K562 (cell line): ENCODE measurements around the gene KIR3DL2. TPM values are rescaled to one million over a fixed set of nuclear protein-coding genes. Genes with fewer than 3 reads are reported as not detected.

ENCODE experiments used
- CBX5 ChIP-seq: IDR thresholded peaks from 2 replicates; pipeline ENCODE4 v1.6.1; 2014; ENCODE audit warnings: low read depth, borderline replicate concordance
- ETV5 ChIP-seq: sonication (generic); formaldehyde crosslinking; IDR thresholded peaks from 2 replicates; pipeline ENCODE4 v1.4.0; 2020; ENCODE audit warnings: low read depth, mild to moderate bottlenecking, missing genetic modification reagents
- FOXK2 ChIP-seq, 2 experiments: fragments of 450-650 bp; IDR thresholded peaks in 1 of 2; conservative IDR thresholded peaks in 1 of 2; 2 replicates each; pipeline ENCODE4 v1.6.1; 2016; ENCODE audit warnings: low read depth in 2 of 2, mild to moderate bottlenecking in 1 of 2
- FOXM1 ChIP-seq, 2 experiments: fragments of 450-650 bp in 1 of 2; sonication (generic) in 1 of 2; formaldehyde crosslinking in 1 of 2; IDR thresholded peaks; 2 replicates each; pipeline versions ENCODE4 v1.6.1 to v1.9.0; 2017 to 2022; ENCODE audit warnings: low read depth in 2 of 2, mild to moderate bottlenecking in 2 of 2, missing genetic modification reagents in 1 of 2, moderate library complexity in 1 of 2
- POLR2B ChIP-seq: fragments of 450-650 bp; IDR thresholded peaks from 2 replicates; pipeline ENCODE4 v1.6.1; 2018; ENCODE audit warnings: low read depth; ENCODE audit not compliant: partially characterized antibody
- SRF ChIP-seq, 2 experiments: fragments of 250-450, 450-650 bp in 1 of 2; sonication (Bioruptor Pico) in 1 of 2; sonication (generic) in 1 of 2; formaldehyde crosslinking; IDR thresholded peaks; 2 replicates each; pipeline versions ENCODE4 v1.5.0 to v1.5.1; 2020 to 2022; ENCODE audit warnings: mild to moderate bottlenecking in 1 of 2, missing genetic modification reagents in 1 of 2
- TCF7 ChIP-seq: sonication (generic); IDR thresholded peaks from 2 replicates; pipeline ENCODE4 v1.6.1; 2016; ENCODE audit warnings: antibody characterized with exemption, borderline replicate concordance
- ZFP1 ChIP-seq: fragments of 450-650 bp; formaldehyde crosslinking; IDR thresholded peaks from 2 replicates; pipeline ENCODE4 v1.4.0; 2020; ENCODE audit warnings: mild to moderate bottlenecking, mixed read lengths
- ZNF24 ChIP-seq: fragments of 450-650 bp; IDR thresholded peaks from 2 replicates; pipeline ENCODE4 v1.6.1; 2016
- ZNF75A ChIP-seq: fragments of 450-650 bp; formaldehyde crosslinking; IDR thresholded peaks from 2 replicates; pipeline ENCODE4 v1.4.0; 2020; ENCODE audit warnings: mild to moderate bottlenecking
- polyA plus RNA-seq, 8 experiments: library from polyadenylated mRNA; depleted of rRNA in 4 of 8; stranded (reverse) in 5 of 8; unstranded in 3 of 8; fragments of >200 nt; fragmentation: Nextera tagmentation in 2 of 8; fragmentation: Illumina TruSeq in 1 of 8; extraction: Ambion mirVana in 2 of 8; extraction: Trizol in 1 of 8; gene quantifications; 2 replicates each; pipeline versions ENCODE4 v1.2.1 to v1.2.3, GENCODE V29; 2011 to 2014; ENCODE audit warnings: inconsistent platforms in 1 of 8, missing spikeins in 1 of 8
- total RNA-seq, 7 experiments: library from RNA; depleted of rRNA in 6 of 7; stranded (reverse); fragments of >200 nt in 6 of 7; fragmentation: Illumina TruSeq in 2 of 7; extraction: Trizol in 2 of 7; gene quantifications; 2 replicates each; pipeline versions ENCODE4 v1.2.1 to v1.2.3, GENCODE V29; 2011 to 2021; ENCODE audit warnings: low replicate concordance in 1 of 7
- TF ChIP-seq, protein P1 (sequence below): fragments of 200-400 bp; formaldehyde crosslinking; IDR thresholded peaks from 2 replicates; pipeline ENCODE4 v1.6.1; 2017; ENCODE audit warnings: mild to moderate bottlenecking, low read depth, low read length, moderate library complexity
- TF ChIP-seq, protein P2 (sequence below): sonication (generic); formaldehyde crosslinking; IDR thresholded peaks from 2 replicates; pipeline ENCODE4 v1.8.0; 2023; ENCODE audit warnings: mild to moderate bottlenecking, missing genetic modification reagents
- TF ChIP-seq, protein P3 (sequence below): fragments of 250-450 bp; sonication (Bioruptor Pico); IDR thresholded peaks from 2 replicates; pipeline ENCODE4 v1.4.0; 2020; ENCODE audit warnings: mild to moderate bottlenecking
- TF ChIP-seq, protein P4 (sequence below): fragments of 250-450 bp; sonication (Bioruptor Pico); IDR thresholded peaks from 2 replicates; pipeline ENCODE4 v1.8.0; 2022; ENCODE audit warnings: inconsistent platforms

KIR3DL2 gene
- total and polyA plus RNA-seq, 9 of the 15 experiments (the other 6 are each of a cell fraction or from before 2014, with no cell fraction given), result not detected

DNA sequence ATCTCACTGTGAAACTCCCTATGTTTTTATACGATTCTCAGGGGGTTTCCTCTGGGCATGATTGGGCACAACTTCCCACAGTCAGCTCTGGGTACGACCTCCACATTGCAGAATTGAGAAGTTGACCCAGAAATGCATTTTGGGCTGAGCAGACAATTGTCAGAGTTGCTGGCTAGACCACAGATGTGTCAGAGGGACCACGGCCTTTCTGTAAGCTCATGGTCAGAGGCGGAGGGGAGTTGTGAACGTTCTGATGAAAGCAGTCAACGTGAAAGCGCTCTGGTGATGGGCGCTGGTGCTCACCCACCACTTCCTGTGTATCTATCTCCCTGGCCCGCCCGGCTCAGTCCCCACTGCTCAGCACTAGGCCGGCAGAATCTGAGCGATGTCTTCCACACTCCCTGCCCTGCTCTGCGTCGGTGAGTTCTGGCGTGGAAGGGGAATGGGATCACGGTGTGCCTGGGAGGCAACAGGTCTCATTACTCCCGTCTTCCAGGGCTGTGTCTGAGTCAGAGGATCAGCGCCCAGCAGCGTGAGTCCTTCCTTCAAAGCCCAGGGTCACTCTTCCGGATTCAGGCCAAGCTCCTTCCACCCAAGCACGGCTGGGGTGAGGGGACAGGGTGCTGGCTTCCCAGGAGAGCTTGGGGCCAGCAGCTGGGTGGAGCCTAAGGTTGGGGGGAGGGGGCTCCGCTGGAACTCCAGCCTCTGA is 55.7 kb downstream of the KIR3DL2 start, which contains the start of gene NCR1 (continued):
- TF ChIP-seq, protein P1, sequence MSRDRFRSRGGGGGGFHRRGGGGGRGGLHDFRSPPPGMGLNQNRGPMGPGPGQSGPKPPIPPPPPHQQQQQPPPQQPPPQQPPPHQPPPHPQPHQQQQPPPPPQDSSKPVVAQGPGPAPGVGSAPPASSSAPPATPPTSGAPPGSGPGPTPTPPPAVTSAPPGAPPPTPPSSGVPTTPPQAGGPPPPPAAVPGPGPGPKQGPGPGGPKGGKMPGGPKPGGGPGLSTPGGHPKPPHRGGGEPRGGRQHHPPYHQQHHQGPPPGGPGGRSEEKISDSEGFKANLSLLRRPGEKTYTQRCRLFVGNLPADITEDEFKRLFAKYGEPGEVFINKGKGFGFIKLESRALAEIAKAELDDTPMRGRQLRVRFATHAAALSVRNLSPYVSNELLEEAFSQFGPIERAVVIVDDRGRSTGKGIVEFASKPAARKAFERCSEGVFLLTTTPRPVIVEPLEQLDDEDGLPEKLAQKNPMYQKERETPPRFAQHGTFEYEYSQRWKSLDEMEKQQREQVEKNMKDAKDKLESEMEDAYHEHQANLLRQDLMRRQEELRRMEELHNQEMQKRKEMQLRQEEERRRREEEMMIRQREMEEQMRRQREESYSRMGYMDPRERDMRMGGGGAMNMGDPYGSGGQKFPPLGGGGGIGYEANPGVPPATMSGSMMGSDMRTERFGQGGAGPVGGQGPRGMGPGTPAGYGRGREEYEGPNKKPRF, result no peak
- TF ChIP-seq ZFP1 (no peak), SRF (CRISPR knock-in tag; IDR thresholded peaks at IDR 0.05) (no peak), POLR2B (peak; percentile 61), ETV5 (CRISPR knock-in tag) (peak; percentile 37), TCF7 (no peak), FOXK2 (conservative IDR thresholded peaks at IDR 0.05 in 1 of 2, IDR thresholded peaks at IDR 0.05 in 1 of 2; ENCODE audit: low read depth in 2 of 2) (peak in 1 of 2 experiments; percentile 59; a peak in 1 of 4 replicates), ZNF75A (CRISPR knock-in tag) (no peak), ZNF24 (no peak), FOXM1 (IDR thresholded peaks at IDR 0.05; ENCODE audit: low read depth) (no peak), FOXM1 (CRISPR knock-in tag; IDR thresholded peaks at IDR 0.05; ENCODE audit: low read depth) (no peak), CBX5 (0 out of 2 replicates have a peak, but pooled peaks have one; percentile 43)
- TF ChIP-seq, protein P2, sequence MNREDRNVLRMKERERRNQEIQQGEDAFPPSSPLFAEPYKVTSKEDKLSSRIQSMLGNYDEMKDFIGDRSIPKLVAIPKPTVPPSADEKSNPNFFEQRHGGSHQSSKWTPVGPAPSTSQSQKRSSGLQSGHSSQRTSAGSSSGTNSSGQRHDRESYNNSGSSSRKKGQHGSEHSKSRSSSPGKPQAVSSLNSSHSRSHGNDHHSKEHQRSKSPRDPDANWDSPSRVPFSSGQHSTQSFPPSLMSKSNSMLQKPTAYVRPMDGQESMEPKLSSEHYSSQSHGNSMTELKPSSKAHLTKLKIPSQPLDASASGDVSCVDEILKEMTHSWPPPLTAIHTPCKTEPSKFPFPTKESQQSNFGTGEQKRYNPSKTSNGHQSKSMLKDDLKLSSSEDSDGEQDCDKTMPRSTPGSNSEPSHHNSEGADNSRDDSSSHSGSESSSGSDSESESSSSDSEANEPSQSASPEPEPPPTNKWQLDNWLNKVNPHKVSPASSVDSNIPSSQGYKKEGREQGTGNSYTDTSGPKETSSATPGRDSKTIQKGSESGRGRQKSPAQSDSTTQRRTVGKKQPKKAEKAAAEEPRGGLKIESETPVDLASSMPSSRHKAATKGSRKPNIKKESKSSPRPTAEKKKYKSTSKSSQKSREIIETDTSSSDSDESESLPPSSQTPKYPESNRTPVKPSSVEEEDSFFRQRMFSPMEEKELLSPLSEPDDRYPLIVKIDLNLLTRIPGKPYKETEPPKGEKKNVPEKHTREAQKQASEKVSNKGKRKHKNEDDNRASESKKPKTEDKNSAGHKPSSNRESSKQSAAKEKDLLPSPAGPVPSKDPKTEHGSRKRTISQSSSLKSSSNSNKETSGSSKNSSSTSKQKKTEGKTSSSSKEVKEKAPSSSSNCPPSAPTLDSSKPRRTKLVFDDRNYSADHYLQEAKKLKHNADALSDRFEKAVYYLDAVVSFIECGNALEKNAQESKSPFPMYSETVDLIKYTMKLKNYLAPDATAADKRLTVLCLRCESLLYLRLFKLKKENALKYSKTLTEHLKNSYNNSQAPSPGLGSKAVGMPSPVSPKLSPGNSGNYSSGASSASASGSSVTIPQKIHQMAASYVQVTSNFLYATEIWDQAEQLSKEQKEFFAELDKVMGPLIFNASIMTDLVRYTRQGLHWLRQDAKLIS (CRISPR knock-in tag), result no peak
- TF ChIP-seq, protein P3, sequence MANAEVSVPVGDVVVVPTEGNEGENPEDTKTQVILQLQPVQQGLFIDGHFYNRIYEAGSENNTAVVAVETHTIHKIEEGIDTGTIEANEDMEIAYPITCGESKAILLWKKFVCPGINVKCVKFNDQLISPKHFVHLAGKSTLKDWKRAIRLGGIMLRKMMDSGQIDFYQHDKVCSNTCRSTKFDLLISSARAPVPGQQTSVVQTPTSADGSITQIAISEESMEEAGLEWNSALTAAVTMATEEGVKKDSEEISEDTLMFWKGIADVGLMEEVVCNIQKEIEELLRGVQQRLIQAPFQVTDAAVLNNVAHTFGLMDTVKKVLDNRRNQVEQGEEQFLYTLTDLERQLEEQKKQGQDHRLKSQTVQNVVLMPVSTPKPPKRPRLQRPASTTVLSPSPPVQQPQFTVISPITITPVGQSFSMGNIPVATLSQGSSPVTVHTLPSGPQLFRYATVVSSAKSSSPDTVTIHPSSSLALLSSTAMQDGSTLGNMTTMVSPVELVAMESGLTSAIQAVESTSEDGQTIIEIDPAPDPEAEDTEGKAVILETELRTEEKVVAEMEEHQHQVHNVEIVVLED (CRISPR knock-in tag), result 0 out of 2 replicates have a peak, but pooled peaks have one; percentile 14
- TF ChIP-seq, protein P4, sequence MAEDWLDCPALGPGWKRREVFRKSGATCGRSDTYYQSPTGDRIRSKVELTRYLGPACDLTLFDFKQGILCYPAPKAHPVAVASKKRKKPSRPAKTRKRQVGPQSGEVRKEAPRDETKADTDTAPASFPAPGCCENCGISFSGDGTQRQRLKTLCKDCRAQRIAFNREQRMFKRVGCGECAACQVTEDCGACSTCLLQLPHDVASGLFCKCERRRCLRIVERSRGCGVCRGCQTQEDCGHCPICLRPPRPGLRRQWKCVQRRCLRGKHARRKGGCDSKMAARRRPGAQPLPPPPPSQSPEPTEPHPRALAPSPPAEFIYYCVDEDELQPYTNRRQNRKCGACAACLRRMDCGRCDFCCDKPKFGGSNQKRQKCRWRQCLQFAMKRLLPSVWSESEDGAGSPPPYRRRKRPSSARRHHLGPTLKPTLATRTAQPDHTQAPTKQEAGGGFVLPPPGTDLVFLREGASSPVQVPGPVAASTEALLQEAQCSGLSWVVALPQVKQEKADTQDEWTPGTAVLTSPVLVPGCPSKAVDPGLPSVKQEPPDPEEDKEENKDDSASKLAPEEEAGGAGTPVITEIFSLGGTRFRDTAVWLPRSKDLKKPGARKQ (CRISPR knock-in tag), result no peak
